Measurements from ENCODE around the gene ELFN1.

DNA sequence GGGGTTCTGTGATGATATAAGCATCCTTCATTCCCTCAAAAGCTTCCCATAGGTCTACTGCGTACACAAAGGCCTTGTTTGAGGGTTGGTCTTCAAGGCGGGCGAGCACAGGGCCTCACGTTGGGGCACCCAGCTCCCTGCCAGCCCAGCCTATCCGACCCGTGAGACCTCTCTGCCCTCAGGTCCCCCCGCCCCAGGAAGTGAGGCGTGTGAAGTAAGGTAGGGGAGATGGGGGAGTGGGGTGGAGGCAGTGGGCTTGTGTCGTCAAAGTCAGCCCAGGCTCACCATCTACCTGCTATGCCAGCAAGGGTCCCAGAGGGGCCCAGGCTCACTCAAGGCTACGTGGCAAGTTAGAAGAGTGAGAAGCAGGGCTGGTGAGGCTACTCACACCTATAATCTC, 47.6 kb upstream of the ELFN1 start:
- TF ChIP-seq, protein P1, sequence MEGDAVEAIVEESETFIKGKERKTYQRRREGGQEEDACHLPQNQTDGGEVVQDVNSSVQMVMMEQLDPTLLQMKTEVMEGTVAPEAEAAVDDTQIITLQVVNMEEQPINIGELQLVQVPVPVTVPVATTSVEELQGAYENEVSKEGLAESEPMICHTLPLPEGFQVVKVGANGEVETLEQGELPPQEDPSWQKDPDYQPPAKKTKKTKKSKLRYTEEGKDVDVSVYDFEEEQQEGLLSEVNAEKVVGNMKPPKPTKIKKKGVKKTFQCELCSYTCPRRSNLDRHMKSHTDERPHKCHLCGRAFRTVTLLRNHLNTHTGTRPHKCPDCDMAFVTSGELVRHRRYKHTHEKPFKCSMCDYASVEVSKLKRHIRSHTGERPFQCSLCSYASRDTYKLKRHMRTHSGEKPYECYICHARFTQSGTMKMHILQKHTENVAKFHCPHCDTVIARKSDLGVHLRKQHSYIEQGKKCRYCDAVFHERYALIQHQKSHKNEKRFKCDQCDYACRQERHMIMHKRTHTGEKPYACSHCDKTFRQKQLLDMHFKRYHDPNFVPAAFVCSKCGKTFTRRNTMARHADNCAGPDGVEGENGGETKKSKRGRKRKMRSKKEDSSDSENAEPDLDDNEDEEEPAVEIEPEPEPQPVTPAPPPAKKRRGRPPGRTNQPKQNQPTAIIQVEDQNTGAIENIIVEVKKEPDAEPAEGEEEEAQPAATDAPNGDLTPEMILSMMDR (IDR thresholded peaks at IDR 0.05) = no peak
- no peak for TF ChIP-seq EP300 (IDR thresholded peaks at IDR 0.05)
- no peak for TF ChIP-seq POLR2A (IDR thresholded peaks at IDR 0.05)
- TF ChIP-seq POLR2AphosphoS5 (IDR thresholded peaks at IDR 0.05) = no peak

Measured in gastroesophageal sphincter (tissue), 3 donors.